Stimulated activated CD8-positive, alpha-beta memory T cell treated with anti-CD3 and anti-CD28 coated beads, Interleukin-12 subunit alpha, Interleukin-12 subunit beta, amount 100 ng/mL, for 4 hours (primary cell): ENCODE data around the gene PHKB.
"Not testable (repeated sequence)": the region's sequence is repeated elsewhere in the genome, so short reads cannot be mapped to it uniquely, and the experiment has no call there.

ENCODE experiments used
- DNase-seq: peaks from one replicate; pipeline ENCODE4 v3.0.0-alpha.2; 2020; ENCODE audit warnings: low read depth

Gene PHKB

DNA sequence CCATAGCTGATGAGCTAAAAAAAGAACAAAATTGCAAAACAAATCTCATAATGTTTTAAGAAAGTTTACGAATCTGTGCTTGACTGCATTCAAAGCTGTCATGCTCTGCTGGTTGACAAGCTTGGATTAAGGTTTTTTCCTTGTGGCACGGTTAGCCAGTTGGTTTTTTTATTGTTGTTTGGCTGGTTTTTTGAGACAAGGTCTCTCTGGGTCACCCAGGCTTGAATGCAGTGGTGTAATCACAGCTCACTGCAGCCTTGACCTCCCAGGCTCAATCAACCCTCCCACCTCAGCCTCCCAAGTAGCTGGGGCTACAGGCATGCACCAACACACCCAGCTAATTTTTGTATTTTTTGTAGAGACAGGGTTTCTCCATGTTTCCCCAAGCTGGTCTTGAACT is 45.7 kb downstream of the PHKB start:
- DNase-seq = no peak

DNA sequence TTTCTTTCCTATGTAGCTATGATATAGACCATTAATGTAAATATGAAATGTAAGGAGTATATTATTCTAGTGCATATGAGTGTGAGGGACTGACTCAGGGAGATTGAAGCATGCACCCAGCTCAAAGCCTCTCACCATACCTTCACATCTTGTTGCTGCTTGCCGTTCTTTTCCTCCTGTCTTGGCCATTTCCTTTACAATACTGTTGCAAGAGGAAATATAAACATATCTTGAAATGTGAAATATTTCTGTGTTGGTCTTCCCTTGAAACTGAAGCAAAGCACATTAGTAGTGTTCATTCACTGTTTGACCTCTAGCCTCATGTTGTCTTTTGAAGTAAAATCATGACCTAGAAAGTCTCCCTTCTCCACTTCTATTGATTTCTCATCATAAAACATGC is 46.6 kb downstream of the PHKB start:
- DNase-seq = no peak

DNA sequence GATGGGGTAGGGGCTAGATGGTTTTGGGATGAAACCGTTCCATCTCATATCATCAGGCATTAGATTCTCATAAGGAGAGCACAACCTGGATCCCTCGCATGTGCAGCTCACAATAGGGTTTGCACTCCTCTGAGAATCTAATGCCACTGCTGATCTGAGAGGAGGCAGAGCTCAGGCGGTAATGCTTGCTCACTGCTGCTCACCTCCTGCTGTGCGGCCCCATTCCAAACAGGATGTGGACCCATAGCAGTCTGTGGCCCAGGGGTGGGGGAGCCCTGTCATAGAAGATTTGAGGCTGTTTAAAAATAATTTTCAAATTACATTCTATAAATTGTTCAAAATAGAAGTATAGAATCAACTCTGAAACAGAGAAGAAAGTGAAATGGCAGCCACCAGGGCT is 50.8 kb downstream of the PHKB start:
- DNase-seq = no peak

DNA sequence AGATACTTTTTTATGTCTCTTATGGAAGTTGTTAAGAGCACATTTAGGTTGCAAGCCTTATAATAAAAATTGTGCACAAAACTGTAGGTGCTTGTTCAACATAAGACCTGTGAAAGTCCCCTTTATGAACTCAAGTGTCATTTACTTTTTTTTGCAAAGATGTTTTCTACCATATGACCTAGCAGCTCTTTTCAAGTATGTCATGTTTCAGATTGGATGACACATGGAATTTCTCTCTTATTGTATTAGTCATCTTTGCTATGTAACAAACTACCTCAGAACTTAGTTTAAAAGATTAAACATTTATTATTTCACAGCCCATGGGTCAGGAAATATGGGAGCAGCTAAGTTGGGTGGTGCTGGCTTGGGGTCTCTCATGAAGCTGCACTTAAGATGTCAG is 57.9 kb downstream of the PHKB start:
- no peak for DNase-seq

DNA sequence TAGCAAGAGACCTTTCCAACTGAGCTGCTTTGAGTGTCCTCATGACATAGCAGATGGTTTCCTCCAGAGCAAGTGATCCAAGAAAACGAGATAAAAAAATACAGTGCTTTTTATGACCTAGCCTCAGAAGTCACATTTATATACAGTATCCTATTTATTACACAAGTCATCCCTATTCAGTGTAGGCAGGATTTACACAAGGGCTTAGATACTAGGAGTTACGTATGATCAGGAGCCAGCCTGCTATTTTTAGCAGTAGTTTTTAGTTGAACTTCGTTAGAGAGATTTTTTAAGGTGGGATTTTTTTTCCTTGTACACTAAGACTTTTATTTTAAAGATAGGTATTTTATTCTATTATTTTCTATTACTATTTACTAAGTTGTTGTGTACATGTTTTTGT is 58.4 kb downstream of the PHKB start:
- DNase-seq = no peak

DNA sequence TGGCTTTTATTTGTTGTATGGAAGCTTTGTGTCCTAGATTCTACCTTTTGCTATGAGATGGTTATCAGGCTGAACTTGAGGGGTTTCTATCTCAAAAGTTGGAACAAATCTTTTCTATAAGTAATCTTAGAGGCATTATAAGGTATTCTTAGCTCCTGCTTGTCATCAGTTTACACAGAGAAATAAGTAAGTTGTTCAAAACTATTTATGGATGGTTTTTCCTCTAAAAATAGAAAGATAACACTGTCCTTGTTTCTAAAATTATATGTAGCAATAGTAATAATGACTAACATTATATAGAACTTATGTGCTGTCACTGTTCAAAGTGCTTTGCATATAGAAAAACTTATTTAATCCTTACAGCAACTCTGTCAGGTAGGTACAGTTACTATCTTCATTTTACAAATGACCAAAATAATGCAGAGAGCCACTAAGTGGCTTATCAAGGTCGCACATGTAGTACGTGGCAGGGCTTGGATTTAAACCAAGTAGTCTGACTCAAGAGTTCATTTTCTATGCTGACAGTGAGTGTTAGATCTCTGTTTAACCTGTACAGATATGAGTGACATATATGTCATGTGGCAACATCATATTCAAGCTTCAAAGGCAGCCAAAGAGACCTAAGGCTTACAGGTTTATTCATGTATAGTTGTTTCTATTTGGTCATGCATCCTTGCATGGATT is 59.0 kb downstream of the PHKB start:
- no peak for DNase-seq

DNA sequence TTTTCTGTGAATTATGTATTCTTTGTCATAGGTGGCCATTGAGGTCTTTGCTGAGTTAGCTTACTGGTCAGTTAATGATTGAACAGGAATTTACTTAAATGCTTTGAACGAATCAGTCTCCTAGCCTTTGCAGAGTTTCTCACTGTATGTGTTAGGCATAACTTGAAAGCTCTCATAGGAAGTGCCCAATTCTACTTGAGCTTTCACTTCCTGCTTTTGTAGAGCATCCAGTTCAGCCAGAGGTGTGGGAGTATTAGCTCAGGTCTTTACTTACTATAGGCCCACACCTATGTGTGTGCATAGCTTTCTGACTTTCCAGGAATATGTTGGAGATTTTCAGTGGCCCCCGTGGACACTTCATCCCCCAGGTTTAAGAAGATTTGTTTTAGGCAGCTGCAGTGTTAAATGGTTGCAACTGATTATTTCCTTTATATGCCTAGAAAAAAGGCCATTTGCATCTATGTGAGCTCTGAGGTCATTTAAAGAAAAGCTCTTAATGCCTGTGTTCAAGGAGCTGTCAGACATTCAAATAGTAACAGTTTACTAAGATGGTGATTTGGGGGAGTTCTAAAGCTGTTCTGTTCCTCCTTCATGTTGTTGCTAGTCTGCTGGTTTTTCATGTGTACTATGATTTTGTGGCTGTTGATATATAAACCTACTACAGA is 62.3 kb downstream of the PHKB start:
- no peak for DNase-seq

DNA sequence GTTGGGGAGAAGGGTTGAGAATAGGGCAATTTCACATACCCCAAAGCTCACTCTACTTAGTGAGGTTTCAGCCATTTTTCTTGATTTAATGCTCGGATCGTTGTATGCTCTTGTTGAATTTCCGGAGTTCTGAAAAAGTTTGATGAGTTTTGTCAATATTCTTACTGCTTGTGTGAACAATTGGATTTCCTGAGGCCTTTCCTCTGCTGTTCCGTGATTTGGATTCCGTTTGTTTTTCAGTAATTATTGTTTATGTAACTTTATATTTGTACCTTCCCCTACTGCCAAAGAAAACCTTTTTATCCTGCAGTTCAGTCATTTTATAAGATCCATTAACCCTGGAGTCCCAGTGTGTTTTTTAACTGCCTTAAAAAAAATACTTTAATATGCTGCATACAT is 62.9 kb downstream of the PHKB start:
- DNase-seq = no peak

DNA sequence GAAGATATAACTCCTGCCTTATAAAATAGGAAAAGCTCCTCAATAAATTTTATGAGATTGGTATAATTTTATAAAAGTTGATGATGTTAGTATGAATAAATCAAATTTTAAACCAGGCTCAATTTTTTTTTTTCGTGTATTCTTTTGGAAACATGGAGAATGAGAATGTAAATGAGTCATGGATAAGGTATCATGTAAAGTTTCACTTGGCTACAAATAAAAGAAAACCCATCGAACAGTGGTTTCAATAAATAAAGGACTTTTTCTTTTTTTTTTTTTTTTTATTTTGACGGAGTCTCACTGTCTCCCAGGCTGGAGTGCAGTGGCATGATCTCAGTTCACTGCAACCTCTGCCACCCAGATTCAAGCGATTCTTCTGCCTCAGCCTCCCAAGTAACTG is 67.3 kb downstream of the PHKB start:
- no peak for DNase-seq

DNA sequence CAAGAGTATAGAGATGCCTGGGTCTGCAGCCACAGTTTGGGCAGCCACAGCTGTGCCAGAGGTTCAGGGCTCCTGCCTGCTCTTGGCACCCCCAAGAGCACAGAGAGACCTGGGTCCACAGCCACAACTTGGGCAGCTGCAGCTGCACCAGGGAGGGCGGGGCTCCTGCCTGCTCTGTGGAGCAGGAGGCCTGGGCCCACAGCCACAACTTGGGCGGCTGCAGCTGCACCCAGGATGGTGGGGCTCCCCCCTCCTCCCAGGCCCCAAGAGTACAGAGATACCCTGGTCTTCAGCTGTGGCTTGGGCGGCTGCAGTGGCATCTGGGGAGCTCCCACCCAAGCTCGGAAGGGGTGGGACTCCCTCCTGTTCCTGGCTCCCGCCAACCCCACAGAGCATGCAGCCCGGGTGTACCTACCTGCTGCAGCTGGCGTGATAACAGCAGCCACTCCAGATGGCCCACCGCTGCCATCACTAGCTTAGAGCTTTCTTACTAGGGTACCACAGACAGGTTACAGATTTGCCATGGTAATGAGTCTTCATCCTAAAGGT is 72.7 kb downstream of the PHKB start:
- no peak for DNase-seq

DNA sequence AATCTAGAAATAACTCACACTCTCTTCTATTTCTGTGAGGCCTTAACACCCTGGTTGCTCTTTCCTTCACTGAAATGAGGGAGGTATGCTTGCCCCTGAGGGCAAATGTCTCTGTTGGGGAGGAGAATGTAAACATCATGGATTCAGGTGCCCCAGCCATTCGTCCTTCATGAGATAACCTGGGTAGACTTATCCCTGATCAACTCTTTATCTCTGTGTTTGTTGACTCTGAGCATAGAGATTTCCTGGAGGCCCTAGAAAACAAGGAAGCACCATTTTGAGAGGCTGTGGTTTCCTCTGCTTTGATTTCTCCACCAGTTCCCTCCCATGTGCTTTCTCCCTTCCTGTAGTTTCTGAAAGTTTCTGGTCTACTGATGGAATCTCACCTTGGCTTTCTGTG is 77.3 kb downstream of the PHKB start:
- DNase-seq = no peak

DNA sequence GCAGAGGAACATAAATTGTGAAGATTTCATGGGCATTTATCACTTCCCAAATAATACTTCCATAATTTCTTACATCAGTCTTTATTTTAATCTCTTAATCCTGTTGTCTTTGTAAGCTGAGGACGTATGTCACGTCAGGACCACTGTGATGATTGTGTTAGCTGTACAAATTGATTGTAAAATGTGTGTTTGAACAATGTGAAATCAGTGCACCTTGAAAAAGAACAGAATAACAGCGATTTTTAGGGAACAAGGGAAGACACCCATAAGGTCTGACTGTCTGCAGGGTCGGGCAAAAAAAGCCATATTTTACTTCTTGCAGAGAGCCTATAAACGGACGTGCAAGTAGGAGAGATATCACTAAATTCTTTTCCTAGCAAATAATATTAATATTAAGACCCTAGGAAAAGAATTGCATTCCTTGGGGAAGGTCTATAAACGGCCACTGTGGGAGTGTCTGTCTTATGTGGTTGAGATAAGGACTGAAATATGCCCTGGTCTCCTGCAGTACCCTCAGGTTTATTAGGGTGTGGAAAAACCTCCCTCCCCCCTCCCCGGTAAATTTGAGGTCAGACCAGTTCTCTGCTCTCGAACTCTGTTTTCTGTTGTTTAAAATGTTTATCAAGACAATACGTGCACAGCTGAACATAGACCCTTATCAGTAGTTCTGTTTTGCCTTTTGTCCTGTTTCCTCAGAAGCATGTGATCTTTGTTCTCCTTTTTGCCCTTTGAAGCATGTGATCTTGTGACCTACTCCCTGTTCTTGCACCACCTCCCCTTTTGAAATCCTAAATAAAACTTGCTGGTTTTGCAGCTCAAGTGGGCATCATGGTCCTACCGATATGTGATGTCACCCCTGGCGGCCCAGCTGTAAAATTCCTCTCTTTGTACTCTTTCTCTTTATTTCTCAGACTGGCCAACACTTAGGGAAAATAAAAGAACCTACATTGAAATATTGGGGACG is 78.9 kb downstream of the PHKB start:
- DNase-seq = not testable (repeated sequence)

DNA sequence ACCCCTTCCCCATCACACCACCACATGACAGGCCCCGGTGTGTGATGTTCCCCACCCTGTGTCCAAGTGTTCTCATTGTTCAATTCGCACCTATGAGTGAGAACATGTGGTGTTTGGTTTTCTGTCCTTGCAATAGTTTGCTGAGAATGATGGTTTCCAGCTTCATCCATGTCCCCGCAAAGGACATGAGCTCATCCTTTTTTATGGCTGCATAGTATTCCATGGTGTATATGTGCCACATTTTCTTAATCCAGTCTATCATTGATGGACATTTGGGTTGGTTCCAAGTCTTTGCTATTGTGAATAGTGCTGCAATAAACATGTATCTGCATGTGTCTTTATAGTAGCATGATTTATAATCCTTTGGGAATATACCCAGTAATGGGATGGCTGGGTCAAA is 80.0 kb downstream of the PHKB start:
- DNase-seq = not testable (repeated sequence)

DNA sequence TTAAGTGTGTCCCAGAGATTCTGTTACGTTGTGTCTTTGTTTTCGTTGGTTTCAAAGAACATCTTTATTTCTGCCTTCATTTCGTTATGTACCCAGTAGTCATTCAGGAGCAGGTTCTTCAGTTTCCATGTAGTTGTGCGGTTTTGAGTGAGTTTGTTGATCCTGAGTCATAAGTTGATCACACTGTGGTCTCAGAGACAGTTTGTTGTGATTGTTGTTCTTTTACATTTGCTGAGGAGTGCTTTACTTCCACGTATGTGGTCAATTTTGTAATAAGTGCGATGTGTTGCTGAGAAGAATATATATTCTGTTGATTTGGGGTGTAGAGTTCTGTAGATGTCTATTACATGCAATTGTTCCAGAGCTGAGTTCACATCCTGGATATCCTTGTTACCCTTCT is 83.1 kb downstream of the PHKB start:
- DNase-seq = not testable (repeated sequence)

DNA sequence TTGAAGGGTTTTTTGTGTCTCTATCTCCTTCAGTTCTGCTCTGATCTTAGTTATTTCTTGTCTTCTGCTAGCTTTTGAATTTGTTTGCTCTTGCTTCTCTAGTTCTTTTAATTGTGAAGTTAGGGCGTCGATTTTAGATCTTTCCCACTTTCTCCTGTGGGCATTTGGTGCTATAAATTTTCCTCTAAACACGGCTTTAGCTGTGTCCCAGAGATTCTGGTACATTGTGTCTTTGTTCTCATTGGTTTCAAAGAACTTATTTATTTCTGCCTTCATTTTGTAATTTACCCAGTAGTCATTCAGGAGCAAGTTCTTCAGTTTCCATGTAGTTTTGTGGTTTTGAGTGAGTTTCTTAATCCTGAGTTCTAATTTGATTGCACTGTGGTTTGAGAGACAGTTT is 90.1 kb downstream of the PHKB start:
- not testable (repeated sequence) for DNase-seq

DNA sequence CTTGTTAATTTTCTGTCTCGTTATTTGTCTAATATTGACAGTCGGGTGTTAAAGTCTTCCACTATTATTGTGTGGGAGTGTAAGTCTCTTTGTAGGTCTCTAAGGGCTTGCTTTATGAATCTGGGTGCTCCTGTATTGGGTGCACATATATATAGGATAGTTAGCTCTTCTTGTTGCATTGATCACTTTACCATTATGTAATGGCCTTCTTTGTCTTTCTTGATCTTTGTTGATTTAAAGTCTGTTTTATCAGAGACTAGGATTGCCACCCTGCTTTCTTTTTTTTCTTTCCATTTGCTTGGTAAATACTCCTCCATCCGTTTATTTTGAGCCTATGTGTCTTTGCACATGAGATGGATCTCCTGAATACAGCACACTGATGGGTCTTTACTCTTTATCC is 90.6 kb downstream of the PHKB start:
- not testable (repeated sequence) for DNase-seq

DNA sequence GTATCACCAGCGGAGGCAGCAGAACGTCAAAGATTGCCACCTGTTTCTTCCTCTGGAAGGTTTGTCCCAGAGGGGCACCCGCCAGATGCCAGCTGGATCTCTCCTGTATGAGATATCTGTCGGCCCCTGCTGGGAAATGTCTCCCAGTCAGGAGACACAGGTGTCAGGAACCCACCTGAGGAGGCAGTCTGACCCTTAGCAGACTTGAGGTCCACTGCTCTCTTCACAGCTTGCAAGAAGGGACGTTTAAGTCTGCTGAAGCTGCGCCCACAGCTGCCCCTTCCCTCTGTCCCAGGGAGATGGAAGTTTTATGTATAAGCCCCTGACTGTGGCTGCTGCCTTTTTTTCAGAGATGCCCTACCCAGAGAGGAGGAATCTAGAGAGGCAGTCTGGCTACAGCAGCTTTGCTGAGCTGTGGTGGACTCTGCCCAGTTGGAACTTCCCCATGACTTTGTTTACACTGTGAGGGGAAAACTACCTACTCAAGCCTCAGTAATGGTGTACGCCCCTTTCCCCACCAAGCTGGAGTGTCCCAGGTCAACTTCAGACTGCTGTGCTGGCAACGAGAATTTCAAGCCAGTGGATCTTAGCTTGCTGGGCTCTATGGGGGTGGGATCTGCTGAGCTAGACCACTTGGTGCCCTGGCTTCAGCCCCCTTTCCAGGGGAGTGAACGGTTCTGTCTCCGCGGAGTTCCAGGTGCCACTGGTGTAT is 92.9 kb downstream of the PHKB start:
- no peak for DNase-seq

DNA sequence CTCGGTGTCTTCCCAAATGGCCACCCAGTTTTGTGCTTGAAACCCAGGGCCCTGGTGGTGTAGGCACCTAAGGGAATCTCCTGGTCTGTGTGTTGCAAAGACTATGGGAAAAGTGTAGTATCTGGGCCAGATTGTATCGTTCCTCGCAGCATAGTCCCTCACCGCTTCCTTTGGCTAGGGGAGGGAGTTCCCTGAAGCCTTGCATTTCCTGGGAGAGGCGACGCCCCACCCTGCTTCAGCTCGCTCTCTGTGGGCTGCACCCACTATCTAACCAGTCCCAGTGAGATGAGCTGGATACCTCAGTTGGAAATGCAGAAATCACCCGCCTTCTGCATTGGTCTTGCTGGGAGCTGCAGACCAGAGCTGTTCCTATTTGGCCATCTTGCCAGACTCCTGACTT is 93.5 kb downstream of the PHKB start:
- not testable (repeated sequence) for DNase-seq

DNA sequence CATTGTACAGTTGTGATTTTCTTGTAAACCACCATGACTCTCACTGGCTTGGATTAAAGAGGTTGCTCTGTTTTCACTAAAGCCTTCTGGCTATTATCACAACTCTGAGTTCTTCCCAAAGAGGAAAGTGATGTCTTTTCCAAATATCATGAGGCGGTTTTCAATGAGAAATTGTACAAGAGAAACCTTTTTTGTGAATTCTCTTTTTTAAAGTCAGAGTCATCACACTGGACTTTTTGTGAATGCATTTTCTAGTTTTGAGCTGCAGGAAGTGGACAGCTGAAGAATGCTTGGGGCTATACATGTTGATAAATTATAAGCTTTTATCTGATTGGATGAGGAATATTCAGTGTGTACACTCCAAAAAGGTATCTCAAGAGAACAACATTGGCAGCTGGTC is 100.2 kb downstream of the PHKB start:
- no peak for DNase-seq

DNA sequence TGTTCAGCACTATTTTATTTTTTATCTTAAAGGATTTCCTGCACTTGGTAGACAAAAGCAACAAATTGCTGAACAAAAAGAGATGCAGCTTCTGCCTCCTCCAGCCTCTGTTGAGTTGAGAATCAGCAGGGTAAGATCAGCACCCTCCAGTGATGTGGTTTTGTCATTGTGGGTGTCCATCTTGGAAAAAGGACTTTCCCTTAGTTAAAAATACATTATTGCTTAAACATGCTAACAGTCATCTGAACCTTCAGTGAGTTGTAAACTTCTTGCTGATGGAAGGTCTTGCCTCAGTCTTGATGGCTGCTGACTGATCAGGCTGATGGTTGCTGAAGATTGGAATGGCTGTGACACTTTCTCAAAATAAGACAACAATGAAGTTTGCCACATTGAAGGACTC is 101.2 kb downstream of the PHKB start:
- no peak for DNase-seq

DNA sequence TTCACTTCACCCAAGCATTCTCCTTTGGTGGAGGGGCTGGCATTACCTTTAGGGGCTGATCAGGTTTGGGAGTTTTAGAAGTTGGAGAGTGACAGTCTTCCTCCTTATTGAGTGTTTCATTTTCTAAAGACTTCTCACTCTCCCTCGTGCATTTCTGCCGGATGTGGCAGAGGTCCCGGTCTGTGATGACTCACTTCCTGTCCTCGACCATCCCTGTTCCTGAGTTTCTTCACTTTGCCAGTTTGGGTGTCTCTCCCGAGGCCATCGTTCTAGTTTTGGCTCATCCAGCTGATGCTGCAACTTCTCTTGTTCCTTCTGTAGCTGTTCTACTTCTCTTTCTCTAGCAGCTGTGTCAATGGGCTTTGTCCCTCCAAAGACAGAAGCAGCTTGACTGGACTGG is 104.3 kb downstream of the PHKB start:
- DNase-seq = no peak

DNA sequence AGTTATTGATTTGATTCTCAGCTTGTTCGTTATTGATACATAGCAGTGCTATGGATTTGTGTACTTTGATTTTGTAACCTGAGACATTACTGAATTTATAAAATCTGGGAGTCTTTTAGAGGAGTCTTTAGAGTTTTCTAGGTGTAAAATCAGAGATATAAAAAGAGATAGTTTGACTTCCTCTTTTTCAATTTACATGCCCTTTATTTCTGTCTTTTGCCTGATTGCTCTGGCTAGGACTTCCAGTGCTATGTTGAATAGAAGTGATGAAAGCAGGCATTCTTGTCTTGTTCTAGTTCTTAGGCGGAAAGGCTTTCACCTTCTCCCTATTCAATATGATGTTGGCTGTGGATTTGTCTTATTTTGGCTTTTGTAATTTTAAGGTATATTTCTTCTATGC is 106.2 kb downstream of the PHKB start:
- no peak for DNase-seq
